NCI-H1694 treated with DMSO at 0.1 percent for 48 hours (cell line): Measurements from ENCODE around the gene SEMA6A.
A peak's percentile ranks its signal among the peaks of the same experiment; 100 is the strongest.

Experiments used
- DNase-seq: peaks from one replicate; lab custom pipeline; 2025; lab: John Stamatoyannopoulos, UW

Gene SEMA6A

GRCh38 chr5:116464144-116464708, 110.4 kb downstream of the SEMA6A start:
- no peak for DNase-seq

- DNase-seq = no peak
These were observed 112.1 kb downstream of the SEMA6A start for GRCh38 chr5:116462500-116462899.

DNA sequence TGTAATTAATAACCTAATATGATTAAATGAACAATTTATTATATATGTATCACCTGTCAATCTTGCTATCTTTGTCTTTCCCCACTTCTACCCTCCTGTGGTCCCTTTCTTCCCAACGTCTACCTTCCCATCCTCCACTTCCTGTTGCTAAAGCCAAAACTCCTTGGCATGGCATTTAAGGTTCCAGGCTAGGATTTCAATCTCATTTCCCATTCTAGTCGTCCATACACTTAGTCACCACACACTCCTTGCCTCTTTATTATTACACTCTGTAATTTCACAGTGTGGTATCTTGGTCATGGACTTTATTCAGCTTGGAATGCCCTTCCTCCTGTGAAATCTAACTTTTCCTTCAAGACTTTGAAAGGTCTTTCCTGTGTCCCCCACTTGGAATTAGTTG, 115.3 kb downstream of the SEMA6A start:
- DNase-seq = no peak

DNA sequence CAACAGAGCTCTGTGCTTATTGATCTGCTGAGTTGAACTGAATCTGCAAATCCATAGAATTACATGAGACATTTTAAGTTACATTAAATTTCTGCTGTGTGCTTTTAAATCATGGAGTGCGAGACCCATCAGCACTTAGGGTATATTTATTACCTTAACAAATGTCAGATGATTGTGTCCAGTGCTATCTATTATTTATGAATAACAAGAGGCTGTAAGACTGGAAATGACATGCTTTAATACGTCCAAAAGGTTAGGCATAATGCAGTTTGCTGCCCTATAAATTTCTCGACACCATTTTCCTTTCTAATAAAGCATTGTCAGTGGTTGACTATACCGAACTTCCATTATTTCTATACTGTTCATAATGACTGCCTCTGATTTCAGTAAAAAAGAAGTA, 117.6 kb downstream of the SEMA6A start:
- DNase-seq = no peak

DNA sequence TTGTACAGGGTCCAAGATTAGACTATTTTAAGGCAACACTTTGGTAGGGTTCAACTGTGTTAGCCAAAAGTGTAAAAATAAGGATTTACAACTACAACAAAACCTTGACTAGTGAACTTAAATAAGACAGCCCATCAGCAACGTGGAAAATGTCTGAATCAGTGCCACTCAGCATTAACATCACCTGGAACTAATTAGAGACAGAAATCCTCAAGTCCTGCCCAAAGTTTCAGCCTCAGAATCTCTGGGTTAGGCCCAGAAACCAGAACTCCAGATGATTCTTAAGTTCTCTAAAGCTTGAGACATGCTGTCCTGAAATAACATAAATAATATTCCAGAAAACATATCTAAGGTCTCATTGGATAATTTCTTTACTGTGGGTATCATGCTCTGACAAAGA, 118.6 kb downstream of the SEMA6A start:
- no peak for DNase-seq

- no peak for DNase-seq
These were observed 119.6 kb downstream of the SEMA6A start for GRCh38 chr5:116455061-116455460.

GRCh38 chr5:116454417-116454927, 120.2 kb downstream of the SEMA6A start:
- no peak for DNase-seq

DNA sequence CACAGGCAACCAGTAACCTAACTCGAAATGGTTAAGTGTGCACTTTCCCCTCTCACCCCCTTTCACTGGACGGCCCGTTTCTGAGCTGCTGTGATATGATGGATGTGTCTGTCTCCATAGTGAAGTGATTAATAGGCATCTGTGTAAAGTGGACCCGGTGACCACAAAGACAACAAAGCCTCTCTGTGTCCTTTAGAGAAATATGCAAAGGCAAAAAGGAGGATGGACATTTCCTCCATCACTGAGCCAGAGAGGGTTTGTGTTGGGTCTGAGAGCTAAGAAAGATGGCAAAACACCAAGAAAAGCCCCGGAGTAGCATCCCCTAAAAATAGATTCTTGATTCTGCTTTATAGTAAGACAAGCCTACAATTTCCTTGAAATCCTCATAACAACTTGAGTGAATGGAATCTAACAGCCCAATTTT, 120.6 kb downstream of the SEMA6A start:
- no peak for DNase-seq

DNA sequence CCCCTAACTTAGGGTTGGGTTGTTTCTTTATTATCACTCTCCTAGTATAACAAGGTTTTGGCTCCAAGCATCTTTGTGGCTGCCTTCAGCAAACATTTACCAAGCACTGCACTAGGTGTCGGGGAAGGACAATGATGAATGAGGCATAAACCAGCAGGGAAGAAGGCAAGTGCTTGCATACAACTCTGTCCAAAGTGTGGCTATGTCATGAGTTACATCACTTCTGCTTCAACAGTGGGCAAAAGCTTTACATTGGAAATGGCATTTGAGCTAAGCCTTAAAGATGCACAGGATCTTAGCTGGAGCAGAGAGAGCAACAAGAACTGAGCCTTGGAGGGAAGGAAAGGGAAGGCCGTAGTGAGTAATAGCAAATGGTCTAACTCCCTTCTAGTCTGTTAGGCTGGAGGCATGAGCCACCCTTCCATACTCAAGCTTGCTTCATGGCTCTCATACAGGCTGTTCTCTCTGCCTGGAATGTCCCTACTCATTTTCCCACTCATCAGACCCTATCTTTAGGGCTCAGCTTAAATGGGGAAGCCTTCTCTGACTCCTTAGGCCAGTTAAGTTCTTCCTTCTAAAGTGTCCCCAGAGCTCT, 121.8 kb downstream of the SEMA6A start:
- no peak for DNase-seq

DNA sequence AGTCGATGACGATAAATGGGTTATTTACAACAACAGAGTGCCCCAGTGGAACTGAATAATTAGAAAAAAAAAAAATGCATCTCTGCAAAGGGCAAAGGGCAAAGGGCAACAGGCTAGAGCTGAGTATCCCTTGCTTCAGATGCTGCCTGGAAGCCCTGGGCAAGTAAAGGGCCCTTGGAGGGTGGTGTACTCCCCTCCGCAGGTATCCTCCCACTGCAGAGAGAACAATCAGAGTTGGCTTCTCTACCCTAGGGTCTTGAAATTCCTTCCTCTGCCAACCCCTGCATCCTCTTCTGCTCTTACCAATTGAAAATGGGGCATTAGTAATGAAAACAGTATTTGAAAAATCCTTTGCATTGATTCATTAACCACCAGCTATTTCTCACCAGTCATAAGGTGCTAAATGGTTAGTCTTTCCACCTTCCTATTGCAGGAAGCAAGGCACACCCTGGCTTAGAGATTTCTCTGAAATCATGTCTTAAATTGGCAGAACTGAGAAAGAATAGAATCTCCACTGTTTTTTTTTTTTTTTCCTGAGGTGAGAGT, 122.6 kb downstream of the SEMA6A start:
- no peak for DNase-seq

DNA sequence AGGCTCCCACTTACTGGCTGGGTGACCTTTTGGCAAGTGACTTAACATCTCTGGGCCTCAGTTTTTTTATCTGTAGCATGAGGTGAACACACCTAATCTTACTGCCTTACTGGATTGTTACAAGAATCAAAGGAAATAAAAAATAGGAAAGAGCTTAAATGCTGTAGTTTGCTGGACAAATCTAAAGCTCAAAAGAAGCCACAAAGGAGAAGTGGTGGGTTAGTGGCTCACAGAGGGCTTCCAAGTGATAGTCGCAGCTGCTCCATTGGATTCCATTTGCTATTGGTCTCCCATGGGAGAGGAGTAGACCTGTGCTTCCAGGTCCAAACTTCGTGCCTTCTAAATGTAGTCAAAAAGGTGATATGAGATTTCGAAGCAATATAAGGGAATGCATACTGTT, 123.6 kb downstream of the SEMA6A start:
- DNase-seq = no peak

- no peak for DNase-seq
These were observed 125.2 kb downstream of the SEMA6A start for GRCh38 chr5:116449458-116449857.

- DNase-seq = no peak
These were observed 125.7 kb downstream of the SEMA6A start for GRCh38 chr5:116448870-116449427.

GRCh38 chr5:116448450-116448849, 126.2 kb downstream of the SEMA6A start:
- no peak for DNase-seq

GRCh38 chr5:116446356-116447005, 128.1 kb downstream of the SEMA6A start:
- DNase-seq = no peak

DNA sequence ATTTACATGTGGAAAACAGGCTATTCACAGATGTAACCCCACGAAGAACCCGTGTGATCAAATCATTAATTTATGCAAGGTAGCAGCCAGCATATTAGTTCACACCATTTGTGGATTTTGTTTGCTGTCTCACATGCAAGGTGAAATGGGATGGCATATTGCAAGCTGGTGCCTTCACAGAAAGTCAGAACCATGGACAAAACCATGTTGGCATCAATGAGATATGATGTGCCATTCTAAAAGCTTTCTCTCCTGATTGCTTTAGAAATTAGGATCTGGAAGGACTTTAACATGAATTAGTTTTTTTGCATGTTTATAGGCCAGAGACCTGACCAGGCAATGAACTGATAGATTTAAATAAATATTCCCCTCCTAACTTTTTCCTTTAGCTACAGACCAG, 129.3 kb downstream of the SEMA6A start:
- DNase-seq = no peak

GRCh38 chr5:116444373-116445295, 130.0 kb downstream of the SEMA6A start:
- no peak for DNase-seq

- DNase-seq = peak; percentile 23
These were observed 131.6 kb downstream of the SEMA6A start for GRCh38 chr5:116442931-116443551.

- DNase-seq = peak; percentile 88
These were observed 132.5 kb downstream of the SEMA6A start for GRCh38 chr5:116442095-116442534.

DNA sequence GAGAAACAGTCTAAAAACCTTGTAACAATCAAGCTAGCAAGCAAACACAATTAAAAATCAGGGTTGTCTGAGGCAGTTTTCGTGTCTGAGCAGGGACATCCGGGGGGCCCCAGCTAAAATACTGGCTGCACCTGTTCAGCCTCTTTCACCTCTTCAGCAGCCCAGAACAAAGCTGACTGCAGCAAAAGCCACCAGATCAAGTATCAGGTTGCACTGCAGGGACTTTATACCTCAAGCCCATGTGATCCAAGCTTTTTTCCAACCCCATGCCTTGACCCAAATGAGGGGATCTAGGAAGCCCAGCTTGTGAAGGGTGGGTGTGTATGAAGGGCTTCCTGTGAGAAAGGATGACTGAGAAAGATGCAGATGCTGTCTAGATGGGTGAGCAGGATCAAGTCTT, 133.4 kb downstream of the SEMA6A start:
- no peak for DNase-seq

- no peak for DNase-seq
These were observed 134.1 kb downstream of the SEMA6A start for GRCh38 chr5:116440457-116441001.
